ENCODE measurements around the gene TCEA2. TPM values are rescaled to one million over a fixed set of nuclear protein-coding genes. Genes with fewer than 3 reads are reported as not detected.

Gene TCEA2
- polyA plus RNA-seq, 1 donor from 2014 or later, result 87.7 TPM

- Histone ChIP-seq H3K4me2 (ENCODE audit: low read length) (no peak overlapping the region), H3K9ac (ENCODE audit: low read length) (no peak overlapping the region), H3K36me3 (ENCODE audit: insufficient read depth, low read length) (peaks cover 8% of the 10 kb centered on the region), H3F3A (ENCODE audit: insufficient read depth, low read length, poor library complexity, severe bottlenecking) (no peaks in the 10 kb centered on the region), H3K9me2 (ENCODE audit: insufficient read depth, low read length) (no peaks in the 10 kb centered on the region), H3K9me3 (ENCODE audit: low read length) (no peaks in the 10 kb centered on the region), H3K4me3 (ENCODE audit: low read length) (no peak overlapping the region), H3K79me2 (replicated peaks; ENCODE audit: insufficient read depth, low read length) (no peaks in the 10 kb centered on the region), H2AFZ (ENCODE audit: low read depth, low read length) (no peak overlapping the region), H4K20me1 (ENCODE audit: insufficient read depth) (no peaks in the 10 kb centered on the region), H3K27ac (ENCODE audit: low read length) (no peak overlapping the region), H3K27me3 (ENCODE audit: insufficient read depth, low read depth, low read length) (no peaks in the 10 kb centered on the region)
- TF ChIP-seq TAF1 (IDR thresholded peaks at IDR 0.05; ENCODE audit: low read depth) (no peak), CTCF (IDR thresholded peaks at IDR 0.05; ENCODE audit: poor library complexity, severe bottlenecking) (no peak), POLR2AphosphoS5 (IDR thresholded peaks at IDR 0.05) (no peak), REST (IDR thresholded peaks at IDR 0.05; ENCODE audit: borderline replicate concordance) (no peak), EP300 (conservative IDR thresholded peaks at IDR 0.05; ENCODE audit: poor library complexity, severe bottlenecking) (no peak), RAD21 (conservative IDR thresholded peaks at IDR 0.05) (no peak), MXI1 (conservative IDR thresholded peaks at IDR 0.05; ENCODE audit: poor library complexity, severe bottlenecking) (no peak), SMC3 (conservative IDR thresholded peaks at IDR 0.05; ENCODE audit: poor library complexity) (no peak), EZH2 (IDR thresholded peaks at IDR 0.05; ENCODE audit: borderline replicate concordance, insufficient read depth, low read length, poor library complexity, severe bottlenecking) (no peak)
These were observed 34.9 kb upstream of the TCEA2 start for GRCh38 chr20:64027981-64028685.

GRCh38 chr20:64029293-64030117 is 33.5 kb upstream of the TCEA2 start:
- no peaks in the 10 kb centered on the region for H4K20me1 ChIP-seq (ENCODE audit: insufficient read depth)
- H3K36me3 ChIP-seq (ENCODE audit: insufficient read depth, low read length), result peaks cover 8% of the 10 kb centered on the region
- H3K9me2 ChIP-seq (ENCODE audit: insufficient read depth, low read length), result no peaks in the 10 kb centered on the region
- H3K79me2 ChIP-seq (replicated peaks; ENCODE audit: insufficient read depth, low read length), result no peaks in the 10 kb centered on the region
- H3K4me2 ChIP-seq (ENCODE audit: low read length), result no peak overlapping the region
- no peaks in the 10 kb centered on the region for H3F3A ChIP-seq (ENCODE audit: insufficient read depth, low read length, poor library complexity, severe bottlenecking)
- H3K9ac ChIP-seq (ENCODE audit: low read length), result no peak overlapping the region
- no peaks in the 10 kb centered on the region for H3K9me3 ChIP-seq (ENCODE audit: low read length)
- no peak for TF ChIP-seq TAF1 (IDR thresholded peaks at IDR 0.05; ENCODE audit: low read depth)
- TF ChIP-seq POLR2AphosphoS5 (IDR thresholded peaks at IDR 0.05), result no peak
- no peak for TF ChIP-seq MXI1 (conservative IDR thresholded peaks at IDR 0.05; ENCODE audit: poor library complexity, severe bottlenecking)
- TF ChIP-seq SMC3 (conservative IDR thresholded peaks at IDR 0.05; ENCODE audit: poor library complexity), result no peak
- no peak for TF ChIP-seq CTCF (IDR thresholded peaks at IDR 0.05; ENCODE audit: poor library complexity, severe bottlenecking)
- no peak for TF ChIP-seq REST (IDR thresholded peaks at IDR 0.05; ENCODE audit: borderline replicate concordance)
- TF ChIP-seq EZH2 (IDR thresholded peaks at IDR 0.05; ENCODE audit: borderline replicate concordance, insufficient read depth, low read length, poor library complexity, severe bottlenecking), result no peak
- no peak for TF ChIP-seq EP300 (conservative IDR thresholded peaks at IDR 0.05; ENCODE audit: poor library complexity, severe bottlenecking)
- no peak for TF ChIP-seq RAD21 (conservative IDR thresholded peaks at IDR 0.05)
- H2AFZ ChIP-seq (ENCODE audit: low read depth, low read length), result no peak overlapping the region
- H3K4me3 ChIP-seq (ENCODE audit: low read length), result no peak overlapping the region
- H3K27ac ChIP-seq (ENCODE audit: low read length), result no peak overlapping the region
- no peaks in the 10 kb centered on the region for H3K27me3 ChIP-seq (ENCODE audit: insufficient read depth, low read depth, low read length)
